CD4-positive, alpha-beta T cell treated with Interleukin-15 for 1 hour (primary cell): ENCODE results near the gene ABHD8.

Source experiments
- DNase-seq: peaks from one replicate; pipeline ENCODE4 v3.0.0-alpha.2; 2020

The ABHD8 gene

DNA sequence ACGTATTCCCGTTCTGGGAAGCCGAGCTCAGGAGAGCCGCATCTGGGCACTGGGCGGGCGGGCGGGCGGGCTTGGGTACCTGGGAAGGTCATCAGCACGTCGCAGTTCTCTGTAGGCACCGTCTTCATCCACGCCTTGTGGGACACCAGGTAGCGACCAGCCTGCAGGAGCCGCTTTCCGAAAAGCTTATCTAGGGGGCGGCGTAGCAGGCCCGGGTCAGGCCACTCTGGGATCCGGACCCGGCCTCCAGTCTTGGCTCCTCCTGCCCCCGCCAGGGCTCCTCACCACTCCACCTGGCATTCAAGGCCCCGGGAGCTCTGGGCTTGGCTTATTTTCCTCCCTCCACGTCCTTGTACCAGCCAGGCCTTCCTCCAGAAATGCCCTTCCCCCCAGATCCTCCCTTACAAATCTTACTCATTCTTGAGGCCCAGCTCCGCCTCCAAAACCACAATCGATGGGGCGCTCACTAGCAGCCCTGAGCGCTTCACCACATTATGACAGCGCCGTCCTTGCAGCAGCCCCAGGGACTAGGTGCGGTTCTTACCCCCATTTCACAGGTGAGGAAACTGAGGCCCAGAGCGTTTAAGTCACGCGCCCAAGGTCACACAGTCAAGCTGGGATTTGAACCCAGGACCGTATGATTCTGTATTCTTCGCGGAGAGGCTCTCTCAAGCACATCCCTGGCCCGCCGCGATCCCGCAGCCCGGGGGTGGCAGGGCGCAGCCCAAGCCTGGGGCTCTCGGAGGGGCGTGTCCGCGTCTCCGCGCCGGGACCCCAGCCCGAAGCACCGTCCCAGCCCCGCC is 30.6 kb upstream of the ABHD8 start:
- peak; percentile 73 for DNase-seq

DNA sequence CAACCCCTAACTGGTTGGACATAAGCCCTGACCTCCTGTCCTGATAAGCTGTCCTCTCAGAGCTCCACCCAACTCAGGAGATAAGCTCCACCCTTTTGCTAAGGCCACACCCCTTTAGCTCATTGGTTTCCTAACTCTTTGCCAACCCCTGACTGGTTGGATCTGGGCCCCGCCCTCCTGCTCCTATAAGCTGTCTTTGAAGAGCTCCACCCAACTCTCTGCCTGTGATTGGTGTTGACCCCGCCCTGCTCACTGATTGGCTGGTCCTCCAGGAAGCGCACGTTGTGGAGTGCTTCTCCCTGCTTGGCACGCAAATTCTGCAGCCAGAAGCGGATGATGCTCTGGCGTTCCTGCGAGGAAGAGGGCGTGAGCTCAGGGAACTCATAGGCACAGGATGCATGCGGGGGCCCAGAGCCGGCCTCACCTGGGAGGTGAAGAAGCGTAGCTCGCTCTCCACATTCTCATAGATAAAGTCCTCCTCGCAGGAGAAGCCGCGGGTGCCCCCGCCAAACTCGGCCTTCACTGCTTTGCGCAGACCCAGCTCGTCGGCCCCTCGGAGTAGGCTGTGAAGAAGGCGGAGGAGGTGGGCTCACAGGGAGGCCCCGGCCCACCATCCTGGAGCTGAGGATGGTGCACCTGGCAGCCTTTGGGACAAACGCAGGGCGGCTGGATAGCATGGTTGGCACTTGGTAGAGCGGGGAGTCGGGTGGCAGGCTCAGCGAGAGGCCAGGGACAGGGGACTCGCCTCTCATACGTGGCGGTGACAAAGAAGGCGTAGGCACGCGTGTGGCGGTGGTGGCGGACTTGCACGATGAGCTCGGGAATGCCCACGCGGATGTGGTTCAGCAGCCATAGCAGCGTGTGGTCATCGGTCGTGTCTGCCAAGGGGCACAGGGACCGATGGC is 29.7 kb upstream of the ABHD8 start:
- peak; percentile 70 for DNase-seq

DNA sequence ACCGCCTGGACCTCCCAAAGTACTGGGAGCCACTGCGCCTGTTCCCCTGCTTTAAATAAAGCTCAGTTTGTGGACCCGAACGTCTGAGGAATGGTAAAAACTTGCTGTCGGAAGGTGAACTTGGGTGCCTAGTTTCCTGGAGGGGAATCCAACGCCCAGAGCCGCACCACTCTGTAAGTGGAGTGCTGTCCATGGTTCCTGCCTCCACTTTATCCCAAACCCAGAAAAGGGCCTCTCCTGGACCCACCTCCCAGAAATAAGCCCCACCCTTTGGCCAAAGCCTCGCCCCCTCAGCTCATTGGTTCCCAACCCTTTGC is 29.1 kb upstream of the ABHD8 start:
- no peak for DNase-seq

DNA sequence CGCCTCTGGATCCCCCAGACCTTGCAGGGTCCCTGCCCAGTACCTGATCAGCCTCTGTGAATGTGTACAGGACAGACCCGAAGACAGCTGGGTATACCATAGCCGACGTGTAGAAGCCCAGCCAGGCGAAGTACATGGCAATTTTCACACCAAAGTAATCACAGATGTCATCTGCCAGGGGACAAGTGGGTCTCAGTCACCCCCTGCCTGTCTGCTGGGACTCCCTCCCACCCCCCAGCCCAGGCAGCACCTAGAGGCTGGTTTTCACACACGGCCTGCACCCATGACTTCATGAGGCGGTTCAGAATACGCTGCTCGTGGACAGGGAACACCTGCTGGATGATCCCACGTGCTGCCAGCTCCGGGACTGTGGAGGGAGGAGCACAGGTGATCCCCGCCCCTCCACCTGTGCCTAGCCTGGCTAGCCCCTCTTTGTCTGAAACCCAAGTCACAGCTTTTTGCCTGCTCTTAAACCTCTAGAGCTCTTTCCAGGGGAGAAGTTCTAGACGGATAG is 27.9 kb upstream of the ABHD8 start:
- DNase-seq = no peak

DNA sequence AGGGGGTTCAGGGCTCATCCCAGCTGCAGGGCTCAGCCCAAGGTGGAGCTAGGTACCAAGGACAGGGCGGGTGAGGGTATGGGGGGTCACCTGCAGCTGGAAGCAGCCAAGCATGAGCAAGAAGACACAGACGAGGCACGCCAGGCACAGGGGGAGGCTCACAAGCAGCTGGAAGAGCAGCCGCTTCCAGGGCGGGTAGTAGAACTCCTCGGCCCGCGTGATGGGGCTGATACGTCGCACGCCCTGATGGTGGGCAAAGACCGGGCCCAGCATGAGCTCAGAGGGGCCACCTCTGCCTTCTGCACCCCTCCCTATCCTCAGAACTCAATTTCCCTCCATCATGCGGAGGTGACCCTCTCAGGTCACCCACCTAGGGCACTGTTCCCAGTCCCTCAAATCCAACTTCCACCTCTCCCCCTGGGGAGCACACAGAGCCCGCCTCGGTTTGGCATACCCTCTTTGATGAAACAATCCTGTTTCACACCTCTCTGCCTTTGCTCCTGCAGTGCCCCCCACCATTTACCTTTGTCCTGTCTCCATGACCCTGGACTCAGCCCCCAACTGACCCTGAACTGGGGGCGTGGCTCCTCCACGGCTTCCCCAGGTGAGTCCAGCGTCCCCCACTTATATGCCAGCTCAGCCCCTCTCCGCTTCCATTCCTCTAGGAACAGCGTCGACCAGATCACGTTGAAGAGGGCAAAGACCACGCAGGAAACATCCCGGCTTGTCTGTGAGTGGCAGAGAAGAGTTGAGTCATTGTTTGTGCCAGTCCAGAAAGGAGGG is 27.2 kb upstream of the ABHD8 start:
- DNase-seq = no peak

DNA sequence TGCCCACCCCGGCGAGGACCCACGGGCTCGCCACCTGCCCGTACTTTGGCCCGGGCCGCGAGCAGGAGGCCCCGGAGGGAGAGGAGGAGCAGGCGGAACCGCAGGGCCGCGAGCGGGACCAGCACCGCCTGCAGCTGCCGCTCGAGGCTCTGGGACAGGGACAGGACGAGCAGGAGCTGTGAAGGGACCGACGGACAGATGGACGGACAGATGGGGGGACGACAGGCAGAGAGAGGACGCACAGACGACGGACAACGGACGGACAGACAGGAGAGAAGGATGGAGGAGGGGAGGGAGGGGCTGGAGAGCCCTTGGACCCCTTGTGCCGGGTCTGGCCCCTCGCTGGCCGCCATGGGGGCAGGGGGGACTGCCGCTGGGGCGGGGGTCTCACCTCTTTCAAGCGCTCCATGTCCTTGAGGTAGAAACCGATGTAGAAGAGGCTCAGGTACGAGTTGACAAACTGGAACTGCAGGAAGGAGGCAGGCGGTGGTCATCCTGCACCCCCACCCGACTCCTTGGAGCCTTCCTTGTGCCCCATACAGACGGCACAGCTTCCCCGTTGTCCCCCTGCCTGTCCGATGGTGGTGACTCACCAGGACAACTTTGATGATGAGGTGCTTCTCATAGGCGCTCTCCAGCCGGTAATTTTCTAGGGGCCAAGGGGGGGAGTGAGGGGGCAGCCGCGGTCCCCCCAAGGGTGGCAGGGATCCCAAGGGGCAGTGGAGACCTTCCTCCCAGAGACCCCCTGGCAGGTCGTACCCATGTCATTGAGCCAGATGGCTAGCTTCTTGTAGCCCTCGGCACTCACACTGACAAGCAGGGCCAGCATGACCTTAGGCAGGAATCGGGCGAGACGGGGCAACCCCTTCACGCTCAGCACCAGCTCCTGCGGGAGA is 26.4 kb upstream of the ABHD8 start:
- DNase-seq = no peak

DNA sequence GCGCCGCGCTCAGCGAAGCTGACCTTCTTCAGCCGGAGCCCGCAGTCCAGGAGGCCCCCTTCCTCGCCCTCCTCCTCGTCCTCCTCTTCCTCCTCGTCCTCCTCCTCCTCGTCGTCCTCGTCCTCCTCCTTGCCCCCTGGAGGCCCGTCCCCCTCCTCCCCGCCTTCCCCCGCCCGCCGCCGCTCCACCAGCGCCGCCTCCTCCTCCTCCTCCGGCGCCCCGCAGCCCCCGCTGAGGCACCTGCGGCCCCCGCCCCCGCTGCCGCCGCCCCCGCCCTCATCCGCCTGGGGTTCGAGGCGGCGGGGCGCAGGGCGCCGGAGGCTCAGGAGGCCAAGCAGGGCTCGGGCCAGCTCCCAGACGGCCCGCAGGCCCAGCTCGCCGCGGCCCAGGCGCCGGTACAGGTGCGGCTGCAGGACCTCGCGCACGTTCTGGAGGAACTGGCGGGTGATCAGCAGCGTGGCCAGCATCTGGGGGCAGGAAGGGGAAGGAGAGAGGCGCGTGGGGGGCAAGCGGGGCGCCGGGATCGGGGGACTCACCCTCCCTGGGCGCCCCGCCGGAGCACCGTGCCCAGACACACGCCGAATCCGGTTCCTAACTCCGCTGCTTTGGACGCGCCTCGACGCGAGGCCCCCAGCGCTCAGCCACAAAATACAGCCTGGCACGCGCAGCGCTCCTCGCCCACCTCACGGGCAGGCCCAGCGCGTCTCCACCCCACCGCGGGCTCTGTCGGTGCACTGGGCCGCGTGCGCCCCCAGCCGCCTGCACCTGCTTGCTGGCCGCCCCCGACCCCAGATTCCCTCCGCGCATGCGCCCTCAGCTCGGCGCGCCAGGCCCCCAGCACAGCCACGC is 25.5 kb upstream of the ABHD8 start:
- DNase-seq = peak; percentile 37

DNA sequence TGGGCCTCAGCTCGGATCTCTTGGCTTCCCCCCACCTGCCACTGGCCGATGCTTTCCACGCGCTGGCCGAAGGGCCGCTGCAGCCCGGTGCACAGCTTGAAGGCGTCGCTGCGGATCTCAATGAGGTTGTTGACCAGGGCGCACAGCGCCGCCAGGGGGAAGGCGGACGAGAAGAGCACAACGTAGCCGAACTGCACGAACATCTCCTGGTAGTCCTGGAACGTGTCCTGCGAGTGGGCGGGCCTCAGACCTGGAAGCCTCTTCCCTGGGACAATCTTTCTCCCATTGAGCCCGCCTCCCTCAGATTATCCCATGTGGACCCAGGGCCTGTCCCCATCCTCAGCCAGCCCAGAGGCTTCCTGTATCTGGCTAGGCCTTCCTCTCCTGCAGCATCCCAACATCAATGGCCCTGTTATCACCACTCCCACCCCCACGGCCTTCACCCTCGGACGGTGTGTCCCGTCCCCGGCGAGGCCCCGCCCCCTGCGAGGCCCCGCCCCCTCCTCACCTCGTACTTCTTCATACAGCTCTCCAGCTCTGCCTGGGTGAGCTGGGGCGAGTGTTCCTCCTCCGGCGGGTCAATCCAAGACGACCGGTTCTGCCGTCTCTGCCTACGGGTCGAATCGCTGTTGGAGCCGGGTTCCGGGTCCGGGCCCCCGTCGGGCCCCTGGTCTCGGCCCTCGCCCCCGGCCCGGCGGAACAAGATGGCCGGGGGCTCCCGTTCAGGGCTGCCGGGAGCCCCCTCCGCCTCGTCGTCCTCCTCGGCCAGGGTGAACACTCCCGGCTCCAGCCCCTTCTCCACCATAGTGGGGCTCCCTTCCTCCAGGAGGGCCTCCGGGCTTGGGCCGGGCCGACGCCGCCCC is 24.7 kb upstream of the ABHD8 start:
- peak; percentile 66 for DNase-seq

DNA sequence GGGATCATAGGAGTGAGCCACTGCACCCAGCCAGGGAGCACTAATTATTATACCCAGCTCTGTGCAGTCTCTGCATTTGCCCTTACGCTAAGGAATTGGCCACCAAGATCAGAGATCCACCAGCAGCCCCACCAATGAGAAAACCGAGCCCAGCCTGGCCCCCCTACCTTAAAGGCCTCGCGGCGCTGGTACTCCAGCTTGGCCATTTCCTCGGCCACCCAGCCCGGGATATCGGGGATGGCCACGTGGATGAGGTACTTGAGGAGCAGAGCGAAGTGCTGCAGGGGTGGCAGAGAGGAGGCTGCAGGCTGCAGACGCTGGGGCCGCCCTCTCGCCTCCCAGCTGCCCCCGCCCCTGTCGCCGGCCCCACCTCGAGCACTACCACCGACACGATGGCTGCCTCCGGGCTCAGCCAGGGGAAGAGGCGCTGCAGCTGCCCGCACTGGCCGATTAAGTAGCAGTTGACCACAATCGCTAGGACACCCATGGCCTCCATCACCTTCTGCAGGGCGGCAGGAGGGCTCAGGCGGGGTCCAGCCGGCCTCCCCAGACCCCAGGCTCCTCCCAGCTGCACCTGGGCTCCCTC is 23.9 kb upstream of the ABHD8 start:
- no peak for DNase-seq

DNA sequence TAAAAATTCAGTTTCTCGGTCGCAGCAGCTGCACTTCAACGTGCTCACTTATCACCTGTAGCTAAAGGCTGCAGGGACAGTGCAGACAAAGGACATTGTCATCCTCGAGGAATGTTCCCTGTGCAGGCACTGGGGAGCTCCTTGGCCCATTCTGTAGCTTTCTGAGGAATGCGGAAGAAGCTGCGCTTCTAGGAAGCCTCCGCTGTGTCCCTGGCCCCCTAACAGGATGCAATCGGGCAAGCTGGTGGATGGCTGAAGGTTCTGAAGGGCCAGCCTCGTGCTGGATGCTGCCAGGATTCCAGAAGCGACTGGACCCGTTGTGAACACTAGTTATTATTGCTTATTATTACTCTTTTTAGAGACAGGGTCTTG is 23.4 kb upstream of the ABHD8 start:
- DNase-seq = no peak

DNA sequence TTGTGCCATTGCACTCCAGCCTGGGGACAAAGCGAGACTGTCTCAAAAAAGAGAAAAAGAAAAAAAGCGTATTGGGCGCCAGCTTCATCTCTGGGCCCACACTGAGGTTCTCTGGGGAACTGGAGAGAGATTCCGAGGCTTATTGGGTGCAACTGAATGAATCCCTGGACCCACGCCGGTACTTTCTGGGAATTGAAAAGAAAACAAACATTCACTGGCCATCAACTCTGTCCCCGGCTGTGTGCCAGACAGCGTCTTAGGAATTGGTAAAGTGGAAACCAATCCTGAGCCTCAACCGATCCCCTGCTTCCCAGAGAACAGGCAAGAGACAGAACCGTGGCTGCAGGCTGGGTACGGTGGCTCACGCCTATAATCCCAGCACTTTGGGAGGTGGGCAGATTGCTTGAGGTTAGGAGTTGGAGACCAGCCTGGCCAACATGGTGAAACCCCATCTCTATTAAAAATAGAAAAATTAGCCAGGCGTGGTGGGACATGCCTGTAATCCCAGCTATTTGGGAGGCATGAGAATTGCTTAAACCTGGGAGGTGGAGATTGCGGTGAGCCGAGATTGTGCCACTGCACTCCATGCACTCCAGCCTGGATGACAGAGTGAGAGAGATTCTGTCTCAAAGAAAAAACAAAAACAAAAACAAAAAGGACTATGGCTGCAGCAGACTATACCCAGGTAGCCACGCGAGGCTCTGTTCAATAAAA is 22.8 kb upstream of the ABHD8 start:
- no peak for DNase-seq

DNA sequence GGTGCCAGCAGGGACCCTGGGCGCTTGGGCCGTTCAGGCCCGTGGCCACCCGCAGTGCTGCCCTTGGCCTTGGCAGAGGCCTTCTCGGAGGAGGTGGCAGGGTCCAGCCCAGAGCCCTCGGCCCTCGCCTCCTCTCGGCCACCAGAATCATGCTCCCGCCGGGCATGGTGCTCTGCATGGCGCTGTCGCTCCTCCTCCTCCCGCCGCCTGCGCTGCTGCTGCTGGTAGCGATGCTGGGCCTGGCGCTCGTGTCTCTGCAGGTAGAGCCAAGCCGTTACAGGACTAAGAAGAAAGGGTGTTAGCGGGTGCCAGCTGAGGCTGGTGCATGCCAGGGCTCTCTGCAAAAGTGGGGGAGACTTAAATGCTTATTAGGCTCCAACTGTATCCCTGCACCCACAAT is 21.9 kb upstream of the ABHD8 start:
- no peak for DNase-seq

DNA sequence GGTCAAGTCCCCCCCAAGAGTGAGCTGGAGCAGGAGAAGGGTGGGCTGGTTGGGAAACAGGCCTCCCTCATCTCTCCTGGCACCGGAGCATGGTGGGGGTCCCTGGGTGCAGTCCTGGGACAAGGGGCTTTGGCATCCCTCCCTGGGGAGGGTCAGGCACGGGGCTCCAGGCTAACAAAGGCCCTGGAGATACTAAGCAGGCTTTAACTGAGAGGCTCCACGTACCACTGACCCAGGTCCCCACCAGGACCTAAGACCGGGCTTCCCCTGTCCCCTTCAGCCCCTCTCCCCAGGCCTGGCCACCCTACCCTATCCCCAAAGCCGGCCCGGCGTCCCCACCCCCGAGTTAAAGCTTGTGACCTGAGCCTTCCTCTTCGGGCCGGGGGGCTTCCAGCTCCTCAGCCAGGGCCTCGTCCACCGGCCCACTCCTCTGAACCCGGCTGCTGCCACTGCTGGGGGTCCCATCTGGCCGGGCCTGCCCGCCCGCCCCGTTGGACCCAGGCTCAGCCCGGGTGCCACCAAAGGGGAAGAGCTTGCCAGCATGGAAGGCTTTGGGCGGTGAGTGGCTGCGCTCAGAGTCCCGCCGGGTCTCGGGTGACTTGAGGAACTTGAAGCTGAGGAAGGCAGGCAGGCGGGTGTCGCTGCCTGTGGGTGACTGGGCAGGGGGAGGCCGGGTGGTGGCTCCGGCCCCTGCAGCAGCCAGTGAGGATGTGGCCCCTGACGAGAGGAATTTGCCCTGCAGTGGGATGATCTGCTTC is 21.3 kb upstream of the ABHD8 start:
- no peak for DNase-seq

DNA sequence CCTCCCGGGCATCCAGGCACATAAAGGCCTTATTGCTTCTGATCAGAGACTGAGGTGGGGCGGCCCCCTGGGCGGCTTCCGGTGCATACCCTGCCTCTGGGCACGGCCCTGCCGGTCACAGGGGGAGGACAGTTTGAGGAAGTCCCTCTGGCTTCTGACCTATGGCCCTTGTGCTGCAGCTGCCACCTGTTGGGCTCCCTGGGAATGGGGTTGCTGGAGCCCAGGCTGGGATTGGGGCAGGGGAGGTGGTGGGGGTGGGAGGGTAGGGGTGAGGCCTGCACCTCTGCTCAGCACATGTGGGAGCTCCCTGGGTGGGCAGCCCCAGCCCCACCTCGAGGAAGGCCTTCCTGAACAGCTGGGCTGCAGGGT is 20.7 kb upstream of the ABHD8 start:
- DNase-seq = no peak

DNA sequence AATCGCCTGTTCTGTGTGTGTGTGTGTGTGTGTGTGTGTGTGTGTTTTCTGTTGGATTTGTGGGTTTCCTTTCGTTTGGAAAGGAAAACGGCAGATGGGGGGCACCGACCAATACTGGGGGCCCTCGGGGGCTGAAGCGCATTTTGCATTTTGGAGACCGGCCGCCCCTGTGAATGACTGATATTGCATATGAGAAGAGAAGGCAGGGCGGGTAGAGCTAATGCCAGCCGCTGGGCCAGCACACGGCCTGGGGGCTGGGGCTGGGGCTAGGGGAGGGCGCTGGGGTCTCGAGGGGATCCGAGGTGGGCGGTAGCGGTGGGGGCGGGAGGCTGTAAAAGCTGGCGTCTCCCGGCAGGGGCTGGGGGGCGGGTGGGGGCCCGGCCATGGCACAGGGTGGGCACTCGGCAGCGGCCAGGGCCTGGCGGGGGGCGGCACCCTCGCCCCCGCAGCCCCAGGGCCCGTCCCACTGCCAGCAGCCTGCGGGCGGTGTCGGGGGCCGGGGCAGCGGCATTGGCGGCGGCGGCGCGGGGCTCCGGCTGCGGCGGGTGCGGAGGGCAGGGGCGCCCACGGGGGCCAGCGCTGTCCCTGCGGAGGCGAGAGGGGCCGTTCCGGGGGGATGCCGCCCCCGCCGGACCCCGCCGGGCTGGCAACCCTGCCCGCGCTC is 20.2 kb upstream of the ABHD8 start:
- DNase-seq = no peak

DNA sequence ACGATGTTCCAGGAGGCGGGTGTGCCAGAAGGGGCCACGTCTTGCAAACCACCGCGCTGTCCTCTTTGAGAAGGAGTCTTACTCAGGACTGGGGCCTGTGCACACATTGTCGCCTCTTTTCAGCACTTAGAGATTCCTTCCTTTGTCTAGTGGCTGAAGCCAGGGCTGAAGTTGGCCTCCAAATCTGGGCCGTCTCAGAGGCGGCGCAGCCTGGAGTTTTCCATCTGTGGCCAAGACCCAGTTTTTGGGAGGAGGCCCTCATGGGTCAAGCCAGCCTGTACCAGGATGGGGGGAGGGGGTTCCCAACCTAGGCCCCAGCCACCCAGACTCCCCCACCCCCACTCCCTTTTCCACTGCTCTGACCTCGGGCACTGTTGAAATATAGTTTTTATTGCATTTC is 19.6 kb upstream of the ABHD8 start:
- DNase-seq = no peak

DNA sequence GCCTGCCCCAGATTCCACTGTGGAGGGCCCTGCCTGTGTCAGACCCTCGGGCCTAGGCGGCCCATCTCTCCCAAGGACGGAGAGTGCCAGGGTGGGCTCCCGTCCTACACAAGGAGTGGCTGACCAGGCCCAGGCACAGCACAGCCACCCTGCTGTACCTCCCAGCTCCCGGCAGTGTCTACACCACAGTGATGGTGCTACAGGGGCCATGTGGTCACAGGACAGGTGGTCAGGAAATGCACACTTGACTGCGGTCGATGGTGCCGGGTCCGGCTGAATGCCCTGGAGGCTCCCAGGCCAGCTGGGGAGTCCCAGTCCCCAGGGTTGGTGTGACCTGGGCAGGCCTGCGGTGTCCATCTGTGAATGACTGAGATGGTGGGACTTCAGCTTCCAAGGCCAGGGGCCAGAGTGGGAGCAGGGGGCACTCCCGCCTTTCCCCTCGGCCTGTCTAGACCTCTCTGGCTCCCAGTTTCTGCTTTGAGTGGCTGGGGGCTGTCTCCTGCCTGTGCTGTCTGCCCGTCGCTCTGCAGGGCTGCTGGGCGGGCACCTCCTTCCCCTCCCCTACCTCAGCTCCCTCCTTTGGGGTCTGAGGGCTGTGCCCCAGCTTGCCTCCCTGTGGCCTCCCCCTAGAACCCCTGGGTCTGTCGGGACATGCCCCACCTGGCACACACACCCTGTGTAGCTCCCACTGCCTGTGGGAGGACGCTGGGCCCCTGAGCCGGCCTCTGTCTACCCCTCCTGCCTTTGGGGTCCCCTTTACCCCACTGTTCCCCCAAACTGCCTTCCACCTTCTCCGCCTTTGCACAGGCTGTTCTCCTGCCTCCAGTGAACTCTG is 18.6 kb upstream of the ABHD8 start:
- DNase-seq = no peak
